Suprapubic skin (tissue), 3 donors: ENCODE results near the gene ZNF283.

Experiments
- CTCF ChIP-seq, 2 donors: fragments of 200-600 bp in 1 of 2; fragments of 450-650 bp in 1 of 2; sonication (generic) in 1 of 2; IDR thresholded peaks; one replicate each; pipeline ENCODE4 v1.5.1; 2016 to 2019; ENCODE audit warnings: antibody characterized with exemption in 2 of 2, mild to moderate bottlenecking in 1 of 2, moderate library complexity in 1 of 2
- POLR2A ChIP-seq, 2 donors: fragments of 450-650 bp; IDR thresholded peaks; one replicate each; pipeline ENCODE4 v1.6.1; 2017; ENCODE audit warnings: antibody characterized with exemption in 2 of 2, mild to moderate bottlenecking in 2 of 2, moderate library complexity in 2 of 2

- no peak for TF ChIP-seq POLR2A (IDR thresholded peaks at IDR 0.05)
- TF ChIP-seq CTCF (IDR thresholded peaks at IDR 0.05), result no peak
Measured at GRCh38 chr19:43798026-43798545, 29.0 kb upstream of the ZNF283 start.
